ENCODE data around the gene MED20.
"Not testable (repeated sequence)": the region's sequence is repeated elsewhere in the genome, so short reads cannot be mapped to it uniquely, and the experiment has no call there.

Gene MED20

DNA sequence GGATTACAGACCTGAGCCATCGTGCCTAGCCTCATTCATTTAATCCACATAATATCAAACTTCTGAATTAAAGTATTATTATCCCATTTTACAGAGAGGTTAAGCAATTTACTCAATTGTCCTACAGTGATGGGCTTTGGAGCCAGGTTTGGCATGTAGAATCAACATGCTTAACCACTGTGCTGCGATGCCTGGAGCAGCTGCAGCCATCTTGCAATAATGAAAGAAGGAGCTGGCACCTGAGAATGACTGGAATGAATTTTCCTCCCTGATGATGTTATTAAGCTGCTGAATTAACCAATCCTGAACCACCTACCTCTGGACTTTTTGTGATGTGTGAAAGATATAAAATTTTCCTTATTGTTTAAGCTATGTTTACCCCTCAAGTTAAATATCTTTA, 33.7 kb upstream of the MED20 start:
- no peak for DNase-seq
- no peak overlapping the region for H3K9ac ChIP-seq (ENCODE audit: low read depth, low read length)
- H3K36me3 ChIP-seq (ENCODE audit: insufficient read depth, low read length) = peaks cover 6% of the 10 kb centered on the region; the same call in 1 of the 2 replicates
- TF ChIP-seq, protein P1, sequence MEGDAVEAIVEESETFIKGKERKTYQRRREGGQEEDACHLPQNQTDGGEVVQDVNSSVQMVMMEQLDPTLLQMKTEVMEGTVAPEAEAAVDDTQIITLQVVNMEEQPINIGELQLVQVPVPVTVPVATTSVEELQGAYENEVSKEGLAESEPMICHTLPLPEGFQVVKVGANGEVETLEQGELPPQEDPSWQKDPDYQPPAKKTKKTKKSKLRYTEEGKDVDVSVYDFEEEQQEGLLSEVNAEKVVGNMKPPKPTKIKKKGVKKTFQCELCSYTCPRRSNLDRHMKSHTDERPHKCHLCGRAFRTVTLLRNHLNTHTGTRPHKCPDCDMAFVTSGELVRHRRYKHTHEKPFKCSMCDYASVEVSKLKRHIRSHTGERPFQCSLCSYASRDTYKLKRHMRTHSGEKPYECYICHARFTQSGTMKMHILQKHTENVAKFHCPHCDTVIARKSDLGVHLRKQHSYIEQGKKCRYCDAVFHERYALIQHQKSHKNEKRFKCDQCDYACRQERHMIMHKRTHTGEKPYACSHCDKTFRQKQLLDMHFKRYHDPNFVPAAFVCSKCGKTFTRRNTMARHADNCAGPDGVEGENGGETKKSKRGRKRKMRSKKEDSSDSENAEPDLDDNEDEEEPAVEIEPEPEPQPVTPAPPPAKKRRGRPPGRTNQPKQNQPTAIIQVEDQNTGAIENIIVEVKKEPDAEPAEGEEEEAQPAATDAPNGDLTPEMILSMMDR (IDR thresholded peaks at IDR 0.05; ENCODE audit: borderline replicate concordance, extremely low read depth, low read length, poor library complexity, severe bottlenecking) = no peak
- TF ChIP-seq EZH2 (IDR thresholded peaks at IDR 0.05; ENCODE audit: borderline replicate concordance, low read depth, low read length, severe bottlenecking) = no peak
- peaks cover 14% of the 10 kb centered on the region for H3K79me2 ChIP-seq (ENCODE audit: insufficient read depth, low read length)
- H3K4me1 ChIP-seq (ENCODE audit: insufficient read depth, low read length) = no peaks in the 10 kb centered on the region
- no peaks in the 10 kb centered on the region for H4K20me1 ChIP-seq (ENCODE audit: insufficient read depth, low read length)
- no peak overlapping the region for H3K4me2 ChIP-seq (ENCODE audit: insufficient read depth, low read length)
- no peak overlapping the region for H3K27ac ChIP-seq (ENCODE audit: low read length)
- no peak for ATAC-seq (ENCODE audit: insufficient read depth, low read depth)
- no peaks in the 10 kb centered on the region for H3K9me3 ChIP-seq (ENCODE audit: insufficient read depth, low read length, severe bottlenecking)
- H2AFZ ChIP-seq (ENCODE audit: low read depth, low read length) = no peak overlapping the region
- no peaks in the 10 kb centered on the region for H3K27me3 ChIP-seq (ENCODE audit: insufficient read depth, low read length, poor library complexity)
- H3K4me3 ChIP-seq (ENCODE audit: low read depth in 1 of 2, low read length in 2 of 2) = no peak overlapping the region

DNA sequence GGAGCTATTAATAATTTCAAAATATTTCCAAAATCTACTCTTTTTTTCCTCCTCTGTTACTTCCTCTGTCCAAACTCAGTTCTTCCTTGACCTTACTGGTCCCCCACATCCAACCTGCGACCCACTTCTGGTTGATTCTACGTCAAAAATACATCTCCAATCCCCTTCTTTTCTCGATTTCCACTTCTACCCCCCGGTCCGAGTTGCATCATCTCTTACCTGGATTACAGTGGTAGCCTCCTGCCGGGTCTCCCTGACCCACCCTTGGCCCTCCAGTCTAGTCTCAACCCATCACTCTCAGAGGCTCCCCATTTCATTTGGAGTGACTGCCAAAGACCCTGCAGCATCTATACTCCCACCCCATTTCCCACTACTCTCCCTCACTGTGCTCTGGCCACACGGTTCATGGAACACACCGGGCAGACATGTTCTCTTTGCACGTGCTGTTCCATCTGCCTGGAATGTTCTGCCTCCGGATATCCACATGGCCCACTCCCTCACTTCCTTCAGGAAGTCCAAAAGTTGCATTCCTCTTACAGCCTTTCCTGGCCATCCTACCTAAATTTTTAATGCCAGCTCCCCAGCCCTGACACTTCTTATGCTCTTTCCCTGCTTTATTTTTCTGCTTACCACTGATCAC, 26.8 kb upstream of the MED20 start:
- no peak for DNase-seq
- TF ChIP-seq, protein P1 (IDR thresholded peaks at IDR 0.05; ENCODE audit: borderline replicate concordance, extremely low read depth, low read length, poor library complexity, severe bottlenecking) = no peak
- TF ChIP-seq EZH2 (IDR thresholded peaks at IDR 0.05; ENCODE audit: borderline replicate concordance, low read depth, low read length, severe bottlenecking) = no peak

DNA sequence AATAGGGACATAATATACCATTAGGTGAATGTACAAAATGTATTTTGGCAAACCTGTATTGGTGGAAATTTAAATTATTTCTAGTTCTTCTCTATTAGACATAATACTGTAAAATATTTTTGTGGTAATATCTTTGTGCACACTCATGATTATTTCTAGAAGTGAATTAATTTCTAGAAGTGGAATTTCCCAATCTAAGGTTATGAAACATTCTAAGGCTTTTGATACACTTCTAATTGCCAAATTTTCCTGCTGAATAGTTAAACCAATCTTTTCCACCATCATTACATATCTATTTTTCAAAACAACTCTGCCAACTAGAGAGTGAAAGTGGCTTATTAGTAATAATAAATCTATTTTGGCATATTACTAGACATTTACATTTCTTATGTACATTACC, 22.5 kb upstream of the MED20 start:
- H3K4me2 ChIP-seq (ENCODE audit: insufficient read depth, low read length) = no peak overlapping the region
- H3K4me1 ChIP-seq (ENCODE audit: insufficient read depth, low read length) = peaks cover 32% of the 10 kb centered on the region
- H3K4me3 ChIP-seq (ENCODE audit: low read depth in 1 of 2, low read length in 2 of 2) = no peak overlapping the region
- DNase-seq (no peak), ATAC-seq (ENCODE audit: insufficient read depth, low read depth) (no peak)
- no peak overlapping the region for H3K27ac ChIP-seq (ENCODE audit: low read length)
- H3K9me3 ChIP-seq (ENCODE audit: insufficient read depth, low read length, severe bottlenecking) = no peaks in the 10 kb centered on the region
- no peaks in the 10 kb centered on the region for H3K27me3 ChIP-seq (ENCODE audit: insufficient read depth, low read length, poor library complexity)
- TF ChIP-seq, protein P1 (IDR thresholded peaks at IDR 0.05; ENCODE audit: borderline replicate concordance, extremely low read depth, low read length, poor library complexity, severe bottlenecking) = no peak
- no peak for TF ChIP-seq EZH2 (IDR thresholded peaks at IDR 0.05; ENCODE audit: borderline replicate concordance, low read depth, low read length, severe bottlenecking)
- H3K36me3 ChIP-seq (ENCODE audit: insufficient read depth, low read length) = peaks cover 31% of the 10 kb centered on the region
- H3K79me2 ChIP-seq (ENCODE audit: insufficient read depth, low read length) = peaks cover 69% of the 10 kb centered on the region
- H3K9ac ChIP-seq (ENCODE audit: low read depth, low read length) = no peak overlapping the region
- H4K20me1 ChIP-seq (ENCODE audit: insufficient read depth, low read length) = peaks cover 16% of the 10 kb centered on the region
- H2AFZ ChIP-seq (ENCODE audit: low read depth, low read length) = no peak overlapping the region

More for the DNA sequence above, 26.8 kb upstream of the MED20 start:
- Histone ChIP-seq H3K4me1 (ENCODE audit: insufficient read depth, low read length) (peaks cover 5% of the 10 kb centered on the region; the same call in 1 of the 2 replicates), H3K36me3 (ENCODE audit: insufficient read depth, low read length) (peaks cover 6% of the 10 kb centered on the region; the same call in 1 of the 2 replicates), H3K4me2 (ENCODE audit: insufficient read depth, low read length) (no peak overlapping the region), H3K9ac (ENCODE audit: low read depth, low read length) (no peak overlapping the region), H3K4me3 (ENCODE audit: low read depth in 1 of 2, low read length in 2 of 2) (no peak overlapping the region), H3K79me2 (ENCODE audit: insufficient read depth, low read length) (peaks cover 43% of the 10 kb centered on the region), H3K9me3 (ENCODE audit: insufficient read depth, low read length, severe bottlenecking) (no peaks in the 10 kb centered on the region), H4K20me1 (ENCODE audit: insufficient read depth, low read length) (no peaks in the 10 kb centered on the region), H3K27ac (ENCODE audit: low read length) (peak overlapping the region; percentile 30), H3K27me3 (ENCODE audit: insufficient read depth, low read length, poor library complexity) (no peaks in the 10 kb centered on the region), H2AFZ (ENCODE audit: low read depth, low read length) (no peak overlapping the region)
- ATAC-seq (ENCODE audit: insufficient read depth, low read depth) = no peak

DNA sequence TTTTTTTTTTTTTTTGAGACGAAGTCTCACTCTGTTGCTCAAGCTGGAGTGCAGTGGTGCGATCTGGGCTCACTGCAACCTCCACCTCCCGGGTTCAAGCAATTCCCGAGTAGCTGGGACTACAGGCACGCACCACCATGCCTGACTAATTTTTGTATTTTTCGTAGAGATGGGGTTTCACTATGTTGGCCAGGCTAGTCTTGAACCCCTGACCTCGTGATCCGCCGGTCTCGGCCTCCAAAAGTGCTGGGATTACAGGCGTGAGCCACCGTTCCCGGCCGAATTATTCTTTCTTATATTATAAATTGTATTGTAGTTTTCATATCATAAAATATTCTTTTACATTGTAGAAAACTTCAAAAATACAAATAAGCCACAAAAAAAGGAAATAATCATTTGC, 21.9 kb upstream of the MED20 start:
- peaks cover 37% of the 10 kb centered on the region for H3K4me1 ChIP-seq (ENCODE audit: insufficient read depth, low read length)
- peaks cover 36% of the 10 kb centered on the region for H3K36me3 ChIP-seq (ENCODE audit: insufficient read depth, low read length)
- H3K4me3 ChIP-seq (ENCODE audit: low read depth in 1 of 2, low read length in 2 of 2); H2AFZ ChIP-seq (ENCODE audit: low read depth, low read length); H3K9me3 ChIP-seq (ENCODE audit: insufficient read depth, low read length, severe bottlenecking); H3K27me3 ChIP-seq (ENCODE audit: insufficient read depth, low read length, poor library complexity); ATAC-seq (ENCODE audit: insufficient read depth, low read depth): not testable (repeated sequence)
- H3K27ac ChIP-seq (ENCODE audit: low read length) = peak overlapping the region; percentile 100; the same call in 1 of the 2 replicates
- H3K9ac ChIP-seq (ENCODE audit: low read depth, low read length) = peak overlapping the region; percentile 99
- H3K79me2 ChIP-seq (ENCODE audit: insufficient read depth, low read length) = peaks cover 71% of the 10 kb centered on the region
- peak overlapping the region; percentile 81 for H3K4me2 ChIP-seq (ENCODE audit: insufficient read depth, low read length)
- peak; percentile 21 for DNase-seq
- H4K20me1 ChIP-seq (ENCODE audit: insufficient read depth, low read length) = peaks cover 17% of the 10 kb centered on the region
